Measurements from ENCODE around the gene MAP3K20. TPM values are rescaled to one million over a fixed set of nuclear protein-coding genes. Genes with fewer than 3 reads are reported as not detected.

MAP3K20 gene
- total and polyA plus RNA-seq, 2 experiments from 2014 or later, result 7.6 to 9.6 TPM

DNA sequence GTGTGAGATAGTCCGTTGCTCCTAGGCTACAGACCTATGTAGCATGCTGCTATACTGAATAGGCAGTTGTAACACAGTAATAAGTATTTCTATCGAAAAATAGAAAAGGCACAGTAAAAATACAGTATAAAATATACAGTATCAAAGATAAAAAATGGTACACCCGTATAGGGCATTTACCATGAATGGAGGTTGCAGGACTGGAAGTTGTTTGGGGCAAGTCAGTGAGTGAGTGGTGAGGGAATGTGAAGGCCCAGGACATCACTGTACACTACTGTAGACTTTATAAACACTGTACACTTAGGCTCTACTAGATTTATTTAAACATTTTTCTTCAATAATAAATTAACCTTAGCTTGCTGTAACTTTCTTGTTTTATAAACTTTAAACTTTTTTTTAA, 3.5 kb downstream of the MAP3K20 start (continued):
- TF ChIP-seq, protein P1, sequence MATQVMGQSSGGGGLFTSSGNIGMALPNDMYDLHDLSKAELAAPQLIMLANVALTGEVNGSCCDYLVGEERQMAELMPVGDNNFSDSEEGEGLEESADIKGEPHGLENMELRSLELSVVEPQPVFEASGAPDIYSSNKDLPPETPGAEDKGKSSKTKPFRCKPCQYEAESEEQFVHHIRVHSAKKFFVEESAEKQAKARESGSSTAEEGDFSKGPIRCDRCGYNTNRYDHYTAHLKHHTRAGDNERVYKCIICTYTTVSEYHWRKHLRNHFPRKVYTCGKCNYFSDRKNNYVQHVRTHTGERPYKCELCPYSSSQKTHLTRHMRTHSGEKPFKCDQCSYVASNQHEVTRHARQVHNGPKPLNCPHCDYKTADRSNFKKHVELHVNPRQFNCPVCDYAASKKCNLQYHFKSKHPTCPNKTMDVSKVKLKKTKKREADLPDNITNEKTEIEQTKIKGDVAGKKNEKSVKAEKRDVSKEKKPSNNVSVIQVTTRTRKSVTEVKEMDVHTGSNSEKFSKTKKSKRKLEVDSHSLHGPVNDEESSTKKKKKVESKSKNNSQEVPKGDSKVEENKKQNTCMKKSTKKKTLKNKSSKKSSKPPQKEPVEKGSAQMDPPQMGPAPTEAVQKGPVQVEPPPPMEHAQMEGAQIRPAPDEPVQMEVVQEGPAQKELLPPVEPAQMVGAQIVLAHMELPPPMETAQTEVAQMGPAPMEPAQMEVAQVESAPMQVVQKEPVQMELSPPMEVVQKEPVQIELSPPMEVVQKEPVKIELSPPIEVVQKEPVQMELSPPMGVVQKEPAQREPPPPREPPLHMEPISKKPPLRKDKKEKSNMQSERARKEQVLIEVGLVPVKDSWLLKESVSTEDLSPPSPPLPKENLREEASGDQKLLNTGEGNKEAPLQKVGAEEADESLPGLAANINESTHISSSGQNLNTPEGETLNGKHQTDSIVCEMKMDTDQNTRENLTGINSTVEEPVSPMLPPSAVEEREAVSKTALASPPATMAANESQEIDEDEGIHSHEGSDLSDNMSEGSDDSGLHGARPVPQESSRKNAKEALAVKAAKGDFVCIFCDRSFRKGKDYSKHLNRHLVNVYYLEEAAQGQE (IDR thresholded peaks at IDR 0.05; ENCODE audit: unreplicated experiment), result no peak
- TF ChIP-seq ZNF331 (CRISPR knock-in tag; IDR thresholded peaks at IDR 0.05; ENCODE audit: low read depth), result no peak
- no peak for TF ChIP-seq POLR2AphosphoS5 (IDR thresholded peaks at IDR 0.05; ENCODE audit: low read depth)
- TF ChIP-seq STAT1 (IDR thresholded peaks at IDR 0.05; ENCODE audit: unreplicated experiment), result no peak
- no peak for TF ChIP-seq NANOG (IDR thresholded peaks at IDR 0.05; ENCODE audit: borderline replicate concordance)
- TF ChIP-seq EZH2 (IDR thresholded peaks at IDR 0.05; ENCODE audit: low read depth, unreplicated experiment), result no peak

DNA sequence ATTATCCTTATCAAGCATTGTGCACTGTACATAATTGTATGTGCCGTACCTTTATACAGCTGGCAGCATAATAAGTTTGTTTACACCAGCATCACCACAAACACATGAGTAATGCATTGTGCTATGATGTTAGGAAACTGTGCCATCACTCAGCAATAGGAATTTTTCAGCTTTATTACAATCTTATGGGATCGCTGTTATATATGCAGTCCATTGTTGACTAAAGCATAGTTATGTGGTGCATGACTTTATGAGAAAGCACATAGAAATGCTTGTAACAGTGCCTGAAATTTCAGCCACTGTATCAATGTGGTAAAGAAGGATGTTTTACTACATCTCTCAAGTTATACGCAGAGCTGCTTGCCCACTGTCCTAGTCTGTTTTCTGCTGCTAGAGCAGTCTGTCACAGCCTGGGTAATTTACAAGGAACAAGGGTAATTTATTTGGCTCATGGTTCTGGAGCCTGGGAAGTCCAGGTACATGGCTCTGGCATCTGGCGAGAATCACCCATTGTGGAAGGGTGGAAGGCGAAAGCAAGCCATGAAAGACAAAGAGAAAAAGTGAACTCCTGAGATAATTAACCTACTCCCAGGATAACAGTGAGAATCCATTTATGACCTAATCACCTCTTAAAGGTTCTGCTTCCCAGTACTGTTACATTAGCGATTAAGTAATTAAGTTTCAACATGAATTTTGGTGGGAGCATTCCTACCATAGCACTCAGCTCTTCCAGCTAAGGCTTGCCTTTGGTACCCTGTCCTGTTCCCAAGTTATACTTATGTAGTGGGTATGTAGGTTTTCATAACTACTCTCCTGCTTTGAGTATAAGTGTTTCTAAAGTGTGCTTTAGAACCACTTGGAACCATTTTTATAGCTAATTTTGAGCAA, 4.6 kb downstream of the MAP3K20 start:
- peaks cover 5% of the 10 kb centered on the region for H3K4me1 ChIP-seq (ENCODE audit: insufficient read depth)
- no peak overlapping the region for H3K4me2 ChIP-seq
- TF ChIP-seq, protein P2, sequence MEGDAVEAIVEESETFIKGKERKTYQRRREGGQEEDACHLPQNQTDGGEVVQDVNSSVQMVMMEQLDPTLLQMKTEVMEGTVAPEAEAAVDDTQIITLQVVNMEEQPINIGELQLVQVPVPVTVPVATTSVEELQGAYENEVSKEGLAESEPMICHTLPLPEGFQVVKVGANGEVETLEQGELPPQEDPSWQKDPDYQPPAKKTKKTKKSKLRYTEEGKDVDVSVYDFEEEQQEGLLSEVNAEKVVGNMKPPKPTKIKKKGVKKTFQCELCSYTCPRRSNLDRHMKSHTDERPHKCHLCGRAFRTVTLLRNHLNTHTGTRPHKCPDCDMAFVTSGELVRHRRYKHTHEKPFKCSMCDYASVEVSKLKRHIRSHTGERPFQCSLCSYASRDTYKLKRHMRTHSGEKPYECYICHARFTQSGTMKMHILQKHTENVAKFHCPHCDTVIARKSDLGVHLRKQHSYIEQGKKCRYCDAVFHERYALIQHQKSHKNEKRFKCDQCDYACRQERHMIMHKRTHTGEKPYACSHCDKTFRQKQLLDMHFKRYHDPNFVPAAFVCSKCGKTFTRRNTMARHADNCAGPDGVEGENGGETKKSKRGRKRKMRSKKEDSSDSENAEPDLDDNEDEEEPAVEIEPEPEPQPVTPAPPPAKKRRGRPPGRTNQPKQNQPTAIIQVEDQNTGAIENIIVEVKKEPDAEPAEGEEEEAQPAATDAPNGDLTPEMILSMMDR (conservative IDR thresholded peaks at IDR 0.05; ENCODE audit: low read depth in 2 of 2), result no peak
- TF ChIP-seq, protein P3, sequence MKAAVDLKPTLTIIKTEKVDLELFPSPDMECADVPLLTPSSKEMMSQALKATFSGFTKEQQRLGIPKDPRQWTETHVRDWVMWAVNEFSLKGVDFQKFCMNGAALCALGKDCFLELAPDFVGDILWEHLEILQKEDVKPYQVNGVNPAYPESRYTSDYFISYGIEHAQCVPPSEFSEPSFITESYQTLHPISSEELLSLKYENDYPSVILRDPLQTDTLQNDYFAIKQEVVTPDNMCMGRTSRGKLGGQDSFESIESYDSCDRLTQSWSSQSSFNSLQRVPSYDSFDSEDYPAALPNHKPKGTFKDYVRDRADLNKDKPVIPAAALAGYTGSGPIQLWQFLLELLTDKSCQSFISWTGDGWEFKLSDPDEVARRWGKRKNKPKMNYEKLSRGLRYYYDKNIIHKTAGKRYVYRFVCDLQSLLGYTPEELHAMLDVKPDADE (IDR thresholded peaks at IDR 0.05), result no peak
- TF ChIP-seq JUNB (IDR thresholded peaks at IDR 0.05; ENCODE audit: unreplicated experiment) (no peak), NANOG (IDR thresholded peaks at IDR 0.05; ENCODE audit: borderline replicate concordance) (no peak), POLR2AphosphoS5 (IDR thresholded peaks at IDR 0.05; ENCODE audit: low read depth) (no peak), STAT1 (IDR thresholded peaks at IDR 0.05; ENCODE audit: unreplicated experiment) (no peak)
- TF ChIP-seq, protein P1 (IDR thresholded peaks at IDR 0.05; ENCODE audit: unreplicated experiment), result no peak
- DNase-seq (ENCODE audit: low spot score) (no peak), ATAC-seq (no peak)
- no peak overlapping the region for H2AFZ ChIP-seq
- Mint-ChIP-seq H3K4me1 (peaks cover 13% of the 10 kb centered on the region), H3K27me3 (ENCODE audit: insufficient read depth, low read depth, poor library complexity) (peaks cover 3% of the 10 kb centered on the region), H3K4me3 (no peak overlapping the region), H3K27ac (no peak overlapping the region), H3K9me3 (no peaks in the 10 kb centered on the region), H3K36me3 (ENCODE audit: low read depth) (0 out of 3 replicates have a peak, but pooled peaks cover 5% of the 10 kb centered on the region)
- no peak overlapping the region for H3K4me3 ChIP-seq
- H3K36me3 ChIP-seq (ENCODE audit: insufficient read depth), result no peaks in the 10 kb centered on the region
- H3K9me2 ChIP-seq (ENCODE audit: insufficient read depth), result no peaks in the 10 kb centered on the region
- H3F3A ChIP-seq (replicated peaks; ENCODE audit: low read depth), result no peaks in the 10 kb centered on the region
- H3K27ac ChIP-seq (ENCODE audit: low read depth), result no peak overlapping the region
- 0 out of 2 replicates have a peak, but pooled peaks cover 5% of the 10 kb centered on the region for H3K27me3 ChIP-seq (ENCODE audit: insufficient read depth)
- H3K79me2 ChIP-seq (replicated peaks; ENCODE audit: insufficient read depth), result peaks cover 9% of the 10 kb centered on the region; the same call in 1 of the 2 replicates
- H4K20me1 ChIP-seq (replicated peaks; ENCODE audit: insufficient read depth), result no peaks in the 10 kb centered on the region
